HG03060 (cell line): Measurements from ENCODE around the gene VPS11.
"Not testable (repeated sequence)": the region's sequence is repeated elsewhere in the genome, so short reads cannot be mapped to it uniquely, and the experiment has no call there.

Experiments
- ATAC-seq: cut with Tn5 transposase; IDR thresholded peaks from one replicate; pipeline ENCODE4 v1.9.1; 2021; ENCODE audit warnings: low read depth, moderate number of reproducible peaks; ENCODE audit not compliant: unreplicated experiment

The VPS11 gene

DNA sequence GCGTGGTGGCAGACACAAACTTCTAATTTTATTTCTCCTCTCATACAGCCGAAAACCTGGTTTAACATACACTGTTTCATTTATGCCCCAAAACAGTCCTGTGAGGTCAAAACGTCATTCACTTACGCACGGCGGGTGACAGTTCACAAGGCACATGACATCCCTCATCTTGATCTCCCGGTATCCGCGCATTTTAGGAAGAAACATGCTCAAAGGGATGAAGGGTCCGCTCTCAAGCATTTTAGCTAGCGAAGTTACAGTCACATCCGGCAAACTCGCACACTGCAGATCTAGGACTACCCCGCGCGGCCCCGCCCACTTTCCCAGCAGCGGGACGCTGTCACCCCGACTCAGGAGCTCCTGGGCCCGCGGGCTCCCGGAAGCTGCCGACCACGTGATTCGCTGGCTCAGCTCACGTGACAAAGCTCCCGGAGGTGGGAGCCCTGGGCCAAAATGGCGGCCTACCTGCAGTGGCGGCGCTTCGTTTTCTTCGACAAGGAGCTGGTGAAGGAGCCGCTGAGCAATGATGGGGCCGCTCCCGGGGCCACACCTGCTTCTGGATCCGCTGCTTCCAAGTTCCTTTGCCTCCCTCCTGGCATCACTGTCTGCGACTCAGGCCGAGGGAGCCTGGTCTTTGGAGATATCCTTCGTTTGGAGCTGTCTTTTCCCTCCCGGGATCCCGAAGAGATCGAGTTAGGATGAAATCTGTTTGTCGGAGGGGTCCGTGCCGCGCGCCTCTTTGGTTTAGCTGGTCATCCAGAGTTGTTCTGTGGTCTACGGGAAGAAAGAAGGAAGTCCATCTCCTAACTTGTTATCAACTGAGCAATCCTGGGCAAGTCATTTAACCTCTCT, at the start of gene VPS11:
TSS of gene VPS11 (plus strand) at position 448 of the 852 bp plus-strand sequence. CDS start at position 454, 6 bp downstream.
- peak; percentile 79 for ATAC-seq

DNA sequence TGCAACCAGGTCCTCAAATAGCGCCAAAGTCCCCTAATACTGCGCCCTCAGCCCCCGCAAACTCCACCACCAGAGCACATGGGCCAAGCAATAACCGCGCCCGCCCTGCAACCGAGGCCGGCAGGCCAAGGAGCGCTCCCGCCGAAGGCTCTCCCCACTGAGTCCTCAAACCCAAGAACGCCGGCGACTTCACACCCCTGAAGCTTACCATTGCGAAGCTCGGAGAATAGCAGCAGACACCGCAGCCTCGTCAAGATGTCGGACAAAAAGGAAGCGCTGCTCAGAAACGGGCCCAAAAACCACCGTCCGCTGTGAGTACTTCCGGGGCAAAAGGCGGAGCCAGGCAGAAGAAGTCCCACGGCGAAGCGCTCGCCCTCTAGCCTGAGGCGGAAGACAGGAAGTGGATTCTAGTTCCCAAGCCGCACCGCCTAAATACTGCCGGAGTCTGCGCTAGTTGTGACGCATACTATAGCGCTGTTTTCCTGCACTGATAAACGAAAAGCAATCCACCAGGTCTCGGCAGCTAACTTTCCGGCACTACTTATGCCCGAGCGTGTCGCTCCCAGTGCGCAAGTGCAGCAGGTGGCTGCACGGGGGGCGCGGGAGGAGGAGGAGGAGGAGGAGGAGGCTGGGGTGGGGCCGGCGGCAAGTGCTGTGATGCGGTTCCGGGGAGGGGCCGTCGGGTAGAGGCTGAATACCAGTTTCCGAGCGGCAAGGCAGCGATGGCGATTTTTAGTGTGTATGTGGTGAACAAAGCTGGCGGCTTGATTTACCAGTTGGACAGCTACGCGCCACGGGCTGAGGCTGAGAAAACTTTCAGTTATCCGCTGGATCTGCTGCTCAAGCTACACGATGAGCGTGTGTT, 49.3 kb upstream of the VPS11 start, which contains the start of the genes RPS25 and TRAPPC4:
TSS of gene RPS25 (minus strand) at position 270 of the 865 bp plus-strand sequence. CDS start at position 211, 59 bp downstream.
TSS of gene TRAPPC4 (plus strand) at position 693 of the 865 bp plus-strand sequence. CDS start at position 723, 30 bp downstream.
- peak; percentile 80 for ATAC-seq

DNA sequence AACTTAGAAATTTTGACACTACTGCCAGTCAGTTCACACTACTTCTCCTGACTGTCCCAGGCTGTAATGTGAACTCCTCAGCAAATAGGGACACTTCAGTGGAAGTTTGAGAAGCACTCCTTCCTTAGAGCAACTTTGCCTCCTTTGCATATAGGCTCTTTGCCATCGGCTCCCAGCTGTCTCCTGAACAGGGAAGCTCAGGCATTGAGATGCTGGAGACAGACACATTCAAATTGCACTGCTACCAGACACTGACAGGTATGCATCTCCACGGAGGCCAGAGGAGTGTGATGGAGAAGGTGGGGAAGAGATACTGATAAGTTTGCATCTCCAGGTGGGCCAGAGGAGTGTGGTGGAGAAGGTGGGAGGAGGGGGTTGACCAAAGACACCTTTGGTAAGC, 47.6 kb upstream of the VPS11 start:
- ATAC-seq, result no peak

DNA sequence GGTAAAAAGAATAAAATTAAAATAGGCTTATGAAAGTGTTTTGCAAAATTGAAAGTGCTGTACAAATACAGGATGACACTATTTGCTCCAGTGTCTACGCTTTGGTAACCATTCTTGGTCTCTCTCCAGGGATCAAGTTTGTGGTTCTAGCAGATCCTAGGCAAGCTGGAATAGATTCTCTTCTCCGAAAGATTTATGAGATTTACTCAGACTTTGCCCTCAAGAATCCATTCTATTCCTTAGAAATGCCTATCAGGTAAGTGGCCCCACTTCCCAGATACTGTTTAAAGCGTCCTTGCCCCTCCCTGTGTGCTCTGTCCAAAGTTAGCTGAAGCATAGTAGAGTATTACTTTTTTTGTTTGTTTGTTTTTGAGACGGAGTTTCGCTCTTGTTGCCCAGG, 46.0 kb upstream of the VPS11 start:
- no peak for ATAC-seq

DNA sequence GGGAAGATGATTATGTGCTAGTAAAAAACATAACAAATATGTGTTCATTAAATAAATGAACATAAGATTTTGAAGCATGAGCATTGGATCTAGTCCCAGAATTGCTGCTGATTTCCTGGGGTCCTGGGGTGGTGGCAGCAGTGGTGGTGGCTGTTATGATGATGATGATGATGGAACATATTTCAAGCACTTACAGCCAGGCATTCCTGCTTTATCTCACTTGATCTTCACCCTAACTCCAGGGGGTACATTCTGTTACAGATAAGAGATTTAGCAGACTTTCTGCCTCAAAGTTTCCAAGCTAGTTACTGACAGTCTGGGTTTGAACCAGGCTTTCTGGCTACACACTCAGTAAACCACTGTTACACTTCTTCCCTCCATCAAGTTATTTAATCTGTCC, 43.9 kb upstream of the VPS11 start:
- no peak for ATAC-seq

DNA sequence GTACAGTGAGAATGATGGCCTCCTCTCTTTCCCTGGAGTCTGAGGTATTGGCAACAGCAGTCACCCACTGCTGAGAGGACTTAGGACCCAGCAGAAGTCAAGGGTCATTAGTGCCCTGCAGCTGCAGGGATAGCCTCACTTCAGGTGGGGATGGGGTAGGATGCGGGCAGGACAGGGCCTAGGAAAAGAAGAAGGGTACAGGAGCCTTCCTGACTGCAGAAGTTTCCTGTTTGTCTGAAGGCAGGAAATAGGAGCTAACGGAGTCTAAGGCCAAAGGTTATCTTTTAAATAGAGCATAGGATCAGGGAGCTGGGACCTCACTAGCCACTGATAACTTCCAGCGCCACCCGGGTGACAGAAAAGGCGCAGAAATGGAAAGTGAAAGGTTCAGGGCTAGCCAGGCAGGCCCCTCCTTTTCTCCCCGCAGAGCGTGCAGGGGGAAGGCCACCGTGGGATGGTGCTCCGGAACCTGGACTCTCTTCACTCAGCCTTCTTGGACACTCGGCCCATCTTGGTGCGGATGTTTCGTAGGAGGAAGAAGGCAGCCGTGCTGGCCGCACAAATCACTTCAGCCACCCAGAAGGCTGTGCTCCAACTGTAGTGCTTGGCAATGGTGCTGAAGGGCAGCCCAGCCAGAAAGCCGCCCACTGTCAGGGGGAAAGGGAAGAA, 43.1 kb upstream of the VPS11 start:
- ATAC-seq, result no peak

DNA sequence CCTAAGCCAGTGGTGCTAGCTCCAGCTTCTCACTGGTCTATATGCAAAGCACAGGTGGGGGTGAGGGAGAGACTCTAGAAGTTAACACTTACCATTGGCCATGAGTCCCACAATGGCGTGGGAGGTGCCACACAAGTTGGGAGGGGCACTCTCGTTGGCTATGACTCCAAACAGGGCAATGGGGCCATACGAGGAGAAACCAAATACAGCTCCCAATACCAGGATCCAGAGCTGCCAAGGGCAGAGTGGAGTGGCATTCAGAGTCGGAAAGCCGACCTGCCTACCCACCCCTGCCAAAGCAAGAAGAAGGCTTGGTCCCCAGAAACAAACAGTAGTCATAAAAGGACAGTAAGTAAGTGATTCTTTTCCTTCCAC, 42.5 kb upstream of the VPS11 start:
- no peak for ATAC-seq

DNA sequence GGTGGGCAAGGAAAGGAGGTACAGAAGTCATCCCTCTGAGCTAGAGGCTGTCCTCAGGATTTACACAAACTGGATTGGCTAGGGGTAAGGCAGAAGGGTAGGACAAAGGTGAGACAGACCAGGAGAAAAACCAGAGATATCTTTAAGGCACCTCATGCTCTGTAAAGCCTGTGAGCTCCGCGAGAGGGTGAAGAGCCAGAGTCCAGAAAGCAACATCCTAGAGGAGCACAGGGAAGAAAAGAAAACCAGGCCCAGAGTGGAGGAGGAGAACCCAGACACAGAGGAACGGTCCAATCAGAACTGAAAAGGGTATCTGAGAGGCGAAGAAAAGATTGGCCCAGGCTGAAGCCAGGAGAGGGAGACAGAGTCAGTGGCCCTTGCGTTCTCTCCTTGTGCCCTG, 42.1 kb upstream of the VPS11 start:
- no peak for ATAC-seq

DNA sequence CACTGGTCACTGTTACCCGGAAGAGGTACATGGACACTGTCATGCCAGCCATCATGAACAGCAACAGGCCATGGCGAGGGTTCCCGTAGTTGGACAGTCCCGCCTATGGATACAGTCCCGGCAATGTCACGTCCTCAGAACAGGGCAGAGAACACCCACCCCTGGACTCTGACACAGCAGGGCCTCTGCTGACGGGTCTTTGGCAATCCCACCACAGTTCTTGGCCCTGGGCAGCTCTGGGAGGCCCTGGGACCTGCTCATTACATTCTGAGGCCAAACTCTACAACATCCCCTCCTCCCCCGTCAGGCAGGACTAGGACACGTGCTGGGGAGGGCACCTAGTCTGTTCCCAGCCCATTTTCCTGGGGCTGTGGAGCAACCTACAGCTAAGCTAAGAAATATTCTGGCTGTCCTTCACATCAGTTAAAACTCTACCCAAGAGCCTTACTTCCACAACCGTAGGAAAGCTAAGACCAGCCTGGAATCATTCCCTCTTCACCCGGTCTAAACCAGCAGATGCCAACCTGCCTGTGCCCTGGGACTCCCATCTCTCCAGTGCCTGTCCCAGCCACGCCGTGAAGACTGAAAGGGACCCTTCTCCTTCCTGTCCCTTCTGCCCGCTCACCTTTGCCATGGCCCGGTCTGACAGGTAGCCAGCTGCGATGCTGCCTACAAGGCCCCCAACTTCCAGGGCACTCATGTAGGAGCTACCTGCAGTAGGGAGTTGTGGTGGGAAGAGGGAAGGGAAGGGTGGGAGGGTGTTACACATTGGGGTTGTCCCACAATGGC, 41.4 kb upstream of the VPS11 start:
- no peak for ATAC-seq

DNA sequence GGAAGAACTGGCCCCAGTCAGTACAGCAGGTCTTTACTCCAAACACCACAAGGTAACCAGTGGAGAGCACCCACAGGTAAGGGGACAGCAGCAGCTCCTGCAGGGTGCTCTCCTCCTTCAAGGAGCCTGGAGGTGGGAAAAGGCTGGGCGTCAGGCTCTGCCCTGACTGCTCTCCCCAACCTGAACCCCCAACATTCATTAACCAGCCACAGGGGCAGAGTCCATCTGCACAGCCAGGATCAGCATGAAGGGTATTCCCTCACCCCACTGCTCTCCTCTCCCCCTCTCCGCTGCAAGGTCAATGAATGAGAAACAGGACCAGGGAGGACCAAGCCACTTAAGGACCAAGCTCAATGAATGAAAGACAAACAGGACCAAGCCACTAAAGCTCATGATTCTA, 40.6 kb upstream of the VPS11 start:
- no peak for ATAC-seq

DNA sequence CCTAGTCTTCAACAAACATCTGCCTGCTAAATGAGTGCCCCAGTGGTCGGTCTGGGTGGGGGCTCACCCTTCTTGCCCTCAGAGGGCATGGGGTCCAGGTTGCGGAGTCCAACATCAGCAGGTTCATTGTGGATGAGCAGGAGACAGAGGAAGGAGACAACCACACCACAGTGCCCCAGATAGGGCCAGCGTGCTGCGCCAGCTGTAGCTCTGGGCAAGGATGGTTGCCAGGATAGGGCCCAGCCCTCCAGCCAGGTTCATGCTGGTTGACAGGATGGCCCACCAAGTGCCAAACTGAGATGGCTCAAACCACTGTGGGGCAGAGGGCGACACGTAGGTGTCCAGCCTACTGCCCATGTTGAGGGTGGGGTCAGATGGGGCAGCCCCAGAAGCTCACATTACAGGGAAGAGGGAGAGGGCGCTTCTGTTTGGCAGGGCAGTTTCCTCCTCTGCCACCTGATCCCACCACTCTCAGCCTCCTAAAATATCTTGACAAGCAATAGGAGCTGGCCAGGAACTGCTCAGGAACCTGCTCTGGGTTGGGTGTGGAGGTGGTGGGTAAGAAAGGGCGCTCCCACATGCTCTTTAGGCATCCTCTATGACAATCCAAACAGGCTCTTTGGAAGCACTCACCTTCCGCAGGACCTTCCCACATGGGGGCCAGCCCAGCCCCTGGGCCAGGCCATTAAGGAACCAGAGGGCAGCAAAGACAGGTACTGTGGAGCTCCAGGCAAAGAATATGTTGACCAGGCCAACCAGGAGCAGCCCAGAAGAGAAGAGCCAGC, 39.9 kb upstream of the VPS11 start:
- ATAC-seq, result no peak

DNA sequence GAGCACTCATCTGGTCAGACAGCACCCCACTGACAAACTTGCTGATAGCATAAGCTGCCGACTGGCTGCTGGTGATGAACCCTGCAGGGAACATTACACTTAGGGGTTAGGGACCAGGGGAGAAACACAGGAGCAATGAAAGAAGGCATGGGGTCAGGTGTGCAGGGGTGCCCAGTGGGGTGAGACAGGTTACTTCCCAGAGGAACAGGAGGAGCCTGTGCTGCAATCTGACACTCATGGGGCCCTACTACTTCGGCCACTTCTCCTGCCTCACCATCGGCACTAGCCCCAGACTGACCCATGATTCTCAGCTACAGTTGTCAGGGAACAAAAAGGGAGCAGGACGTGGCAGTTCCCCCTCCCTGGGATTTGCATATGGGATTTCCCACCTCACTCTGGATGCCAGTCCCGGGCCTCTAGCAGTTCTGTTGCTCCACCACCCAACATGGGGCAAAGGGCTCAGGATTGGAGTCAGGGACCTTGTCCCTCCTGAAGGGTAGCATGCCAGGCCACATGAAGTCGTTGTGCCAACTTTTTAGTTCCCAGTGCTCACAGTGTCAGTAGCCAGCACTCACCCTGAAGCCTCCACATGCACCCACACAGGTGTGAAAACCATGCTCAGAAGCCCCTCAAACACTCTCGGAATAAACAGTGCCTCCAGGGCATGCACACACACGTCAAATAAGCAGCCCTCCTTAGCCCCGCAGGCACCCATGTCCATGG, 39.1 kb upstream of the VPS11 start:
- ATAC-seq, result no peak

DNA sequence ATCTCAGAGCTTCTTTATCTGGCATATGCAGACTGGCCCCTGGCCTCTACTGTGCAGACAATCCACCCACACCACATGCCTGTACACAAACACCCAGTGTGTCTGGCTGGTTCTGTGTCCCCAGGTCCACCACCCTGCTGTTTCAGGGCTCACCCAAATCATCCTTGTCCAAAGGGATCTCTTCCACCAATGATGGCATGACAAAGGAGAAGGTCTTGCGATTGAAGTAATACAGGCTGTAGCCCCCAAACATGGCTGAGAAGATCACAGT, 38.6 kb upstream of the VPS11 start:
- ATAC-seq, result no peak

DNA sequence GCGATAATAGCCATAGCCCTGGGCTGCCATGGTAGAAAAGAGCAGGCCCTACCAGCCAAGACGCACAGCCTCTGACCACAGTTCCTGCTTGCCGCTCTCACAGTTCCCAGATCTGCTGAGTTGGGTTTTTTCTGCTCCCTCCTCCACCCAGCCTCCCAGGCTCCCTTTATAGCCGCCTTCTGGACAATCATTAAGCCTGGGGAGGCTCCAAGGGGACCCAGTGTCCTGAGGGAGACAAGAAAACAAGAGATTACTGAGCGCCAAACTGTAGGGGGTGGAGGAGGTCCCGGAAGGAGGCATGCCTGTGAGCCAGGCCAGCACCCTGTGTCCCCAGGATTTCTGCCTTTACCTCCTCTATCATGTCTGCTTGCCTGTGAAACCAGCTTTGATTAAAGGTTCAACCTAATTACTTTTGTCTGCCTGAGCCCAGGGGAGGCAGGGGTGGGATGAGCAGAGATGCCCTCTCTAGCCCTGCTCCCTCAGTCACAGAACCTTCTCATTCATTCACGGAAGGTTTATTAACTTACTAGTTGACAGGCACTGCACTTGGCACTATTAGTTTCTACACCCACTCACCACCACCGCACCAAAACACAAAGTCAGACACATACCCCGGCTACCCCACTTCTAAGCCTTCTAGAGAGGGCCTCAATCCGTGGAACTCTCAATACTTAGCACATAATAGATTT, 38.1 kb upstream of the VPS11 start:
- no peak for ATAC-seq

DNA sequence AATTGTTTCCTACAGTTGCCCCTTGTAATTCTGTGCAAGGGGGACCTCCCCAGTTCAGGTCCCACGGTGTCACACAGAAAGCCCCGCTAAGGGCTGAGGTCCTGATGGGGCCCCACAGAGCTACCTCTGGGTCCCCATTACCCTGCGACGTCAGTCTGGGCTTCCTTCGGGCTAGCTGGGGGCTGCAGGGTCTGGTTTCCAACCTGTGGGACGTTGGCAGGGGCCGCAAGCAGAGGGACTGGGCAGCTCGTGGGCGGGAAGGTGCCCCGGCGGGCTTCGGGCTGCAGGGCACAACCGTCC, 37.6 kb upstream of the VPS11 start:
- no peak for ATAC-seq

DNA sequence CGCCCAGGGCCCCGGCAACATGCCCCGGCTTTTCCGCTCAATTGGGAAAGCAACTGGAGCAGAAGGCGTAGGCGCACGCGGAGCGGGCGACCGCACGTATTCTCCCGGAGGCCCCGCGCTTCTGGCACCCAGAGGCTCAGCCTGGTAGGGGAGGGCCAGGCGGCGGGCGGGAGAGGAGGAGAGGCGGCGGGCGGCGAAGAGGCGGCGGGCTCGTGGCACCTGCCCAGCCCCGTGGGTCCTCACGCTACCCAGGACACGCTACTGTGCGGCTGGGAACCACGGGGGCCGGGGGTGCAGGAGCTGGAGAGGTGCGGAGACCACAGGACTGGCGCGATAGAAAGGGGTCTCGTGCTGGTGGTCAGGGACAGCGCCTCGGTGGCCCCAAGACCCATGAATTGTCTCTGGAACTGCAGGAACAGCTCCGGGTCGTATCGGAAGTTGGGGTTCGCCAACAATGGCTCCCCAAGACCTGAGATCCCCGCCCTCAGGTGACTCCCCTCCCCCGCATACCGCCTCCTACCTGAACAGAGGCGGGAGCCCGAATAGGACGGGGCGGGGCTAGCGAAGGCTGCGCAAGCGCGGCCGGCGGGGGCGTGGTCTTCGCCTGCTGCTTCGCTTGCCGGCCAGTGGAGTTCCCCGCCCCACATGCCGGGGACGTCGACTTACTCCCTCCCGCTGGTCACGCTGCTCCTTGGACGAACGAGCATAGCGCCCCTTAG, 37.1 kb upstream of the VPS11 start, which contains the start of gene SLC37A4:
TSS of gene SLC37A4 (minus strand) at position 549 of the 719 bp plus-strand sequence.
- peak; percentile 80 for ATAC-seq

DNA sequence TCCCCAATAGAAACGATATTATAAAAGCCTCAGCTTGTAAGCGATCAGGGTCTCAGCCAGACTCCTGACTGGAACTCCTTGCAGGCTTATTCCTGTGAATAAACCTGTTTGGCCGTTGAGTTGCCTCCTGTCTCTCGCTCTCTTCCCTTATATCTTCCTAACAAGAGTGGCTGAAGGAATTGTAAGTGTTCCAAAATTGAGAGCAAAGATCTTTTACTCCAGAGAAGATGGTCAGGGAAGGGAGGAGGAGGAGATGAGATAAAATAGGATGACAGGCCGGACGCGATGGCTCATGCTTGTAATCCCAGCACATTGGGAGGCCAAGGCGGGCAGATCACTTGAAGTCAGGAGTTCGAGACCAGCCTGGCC, 35.7 kb upstream of the VPS11 start:
- no peak for ATAC-seq

DNA sequence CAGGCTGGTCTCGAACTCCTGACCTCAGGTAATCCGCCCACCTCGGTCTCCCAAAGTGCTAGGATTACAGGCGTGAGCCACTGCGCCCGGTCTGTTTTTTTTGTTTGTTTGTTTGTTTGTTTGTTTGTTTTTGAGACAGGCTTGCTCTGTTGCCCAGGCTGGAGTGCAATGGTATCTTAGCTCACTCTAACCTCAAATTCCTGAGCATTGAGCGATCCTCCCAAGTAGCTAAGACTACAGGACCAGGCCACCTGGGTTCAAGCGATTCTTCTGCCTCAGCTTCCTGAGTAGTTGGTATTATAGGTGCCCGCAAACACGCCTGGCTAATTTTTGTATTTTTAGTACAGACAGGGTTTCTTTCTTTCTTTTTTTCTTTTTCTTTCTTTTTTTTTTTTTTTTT, 34.2 kb upstream of the VPS11 start:
- ATAC-seq, result not testable (repeated sequence)
